Measurements from ENCODE around the gene LRPPRC.

- TF ChIP-seq EZH2phosphoT487 (IDR thresholded peaks at IDR 0.05; ENCODE audit: low read depth, severe bottlenecking, unreplicated experiment) (no peak), CTCF (IDR thresholded peaks at IDR 0.05; ENCODE audit: poor library complexity) (peak; percentile 89), EZH2 (IDR thresholded peaks at IDR 0.05; ENCODE audit: borderline replicate concordance) (no peak)
Observed at GRCh38 chr2:43877782-43878464, 117.9 kb downstream of the LRPPRC start.
